Measurements from ENCODE around the gene CCDC158. TPM values are rescaled to one million over a fixed set of nuclear protein-coding genes. Genes with fewer than 3 reads are reported as not detected.
"Not testable (repeated sequence)": the region's sequence is repeated elsewhere in the genome, so short reads cannot be mapped to it uniquely, and the experiment has no call there.

The CCDC158 gene
- total RNA-seq, 1 donor from 2014 or later = 0.81 TPM

DNA sequence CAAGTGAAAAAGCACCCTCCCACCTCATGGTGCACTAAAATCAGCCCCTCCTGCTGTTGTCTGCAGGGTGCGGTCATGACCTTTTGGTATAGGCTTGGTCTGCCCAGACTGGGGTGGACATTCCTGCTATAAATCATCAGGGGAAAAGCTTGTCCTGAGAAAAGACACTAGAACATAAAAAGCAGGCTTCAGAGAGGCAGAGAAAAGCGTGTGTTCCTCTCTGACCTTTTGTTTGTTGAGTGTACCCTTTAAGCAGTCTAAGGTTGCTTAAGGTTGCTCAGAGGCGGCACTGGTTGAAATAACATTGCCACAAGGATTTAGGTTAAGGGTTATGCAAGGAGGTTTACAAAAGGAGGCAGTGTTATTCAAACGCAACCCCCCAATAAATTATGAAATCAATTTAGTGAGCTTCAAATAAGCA lies 43.5 kb downstream of the CCDC158 start:
- intact Hi-C loops (cut with DNase I) = no loop called here
- no peak for DNase-seq (ENCODE audit: low spot score)

DNA sequence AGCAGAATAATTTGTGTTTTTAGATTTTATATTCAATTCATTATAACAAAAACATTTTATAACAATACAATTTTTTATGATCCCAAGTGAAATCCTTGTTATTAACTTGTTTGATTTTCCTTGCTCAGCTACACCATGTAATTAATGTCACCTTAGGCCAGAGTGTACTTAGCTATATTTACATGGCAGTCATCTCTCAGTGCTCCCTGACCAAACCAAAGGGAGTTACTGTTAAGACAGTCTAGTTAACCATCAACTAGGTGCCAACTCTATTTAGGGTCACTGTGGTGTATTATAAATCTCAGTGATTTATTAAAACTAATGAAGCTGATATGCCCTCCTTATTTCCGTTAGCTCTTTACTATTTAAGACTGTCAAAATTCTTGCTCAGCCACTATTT lies 44.4 kb downstream of the CCDC158 start:
- DNase-seq (ENCODE audit: low spot score) = no peak
- intact Hi-C loops (cut with DNase I) = no loop called here

DNA sequence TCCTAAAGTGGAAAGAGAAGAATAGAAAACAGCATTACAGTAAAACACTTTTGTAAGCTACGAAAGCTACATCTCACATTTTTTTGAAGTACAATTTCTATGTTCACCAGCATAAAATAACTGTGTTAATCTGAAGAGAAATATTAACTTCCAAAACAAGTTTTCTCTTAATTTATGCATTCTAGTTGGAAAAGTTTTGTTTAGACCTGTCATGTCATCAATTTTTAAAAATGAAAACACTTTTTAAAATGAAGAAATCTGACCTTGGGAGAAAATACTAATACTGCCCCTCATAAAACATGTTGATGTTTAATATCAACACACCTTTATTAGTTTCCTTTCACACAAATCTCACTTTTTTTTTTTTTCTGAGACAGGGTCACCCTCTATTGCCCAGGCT lies 45.2 kb downstream of the CCDC158 start:
- intact Hi-C loops (cut with DNase I) = no loop called here
- DNase-seq (ENCODE audit: low spot score) = no peak

DNA sequence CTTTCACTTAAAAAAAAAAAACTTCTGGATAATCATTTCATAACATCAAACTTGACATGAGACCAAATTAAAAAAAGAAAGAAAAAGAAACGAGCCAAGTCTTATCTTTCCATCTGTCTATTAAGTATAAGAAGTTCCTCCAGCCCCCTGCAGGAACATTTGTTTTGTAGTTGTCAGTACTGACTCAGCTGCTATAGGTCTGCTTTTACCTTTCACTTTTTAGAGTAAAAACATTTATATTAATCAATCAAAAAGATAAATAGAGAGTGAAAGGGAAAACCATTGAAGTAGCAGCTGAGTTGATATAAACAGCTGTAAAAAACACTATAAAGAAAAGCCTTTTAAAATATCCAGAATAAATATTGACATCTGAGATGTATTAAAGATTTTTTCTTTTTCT lies 46.1 kb downstream of the CCDC158 start:
- no peak for DNase-seq (ENCODE audit: low spot score)
- intact Hi-C loops (cut with DNase I) = no loop called here

DNA sequence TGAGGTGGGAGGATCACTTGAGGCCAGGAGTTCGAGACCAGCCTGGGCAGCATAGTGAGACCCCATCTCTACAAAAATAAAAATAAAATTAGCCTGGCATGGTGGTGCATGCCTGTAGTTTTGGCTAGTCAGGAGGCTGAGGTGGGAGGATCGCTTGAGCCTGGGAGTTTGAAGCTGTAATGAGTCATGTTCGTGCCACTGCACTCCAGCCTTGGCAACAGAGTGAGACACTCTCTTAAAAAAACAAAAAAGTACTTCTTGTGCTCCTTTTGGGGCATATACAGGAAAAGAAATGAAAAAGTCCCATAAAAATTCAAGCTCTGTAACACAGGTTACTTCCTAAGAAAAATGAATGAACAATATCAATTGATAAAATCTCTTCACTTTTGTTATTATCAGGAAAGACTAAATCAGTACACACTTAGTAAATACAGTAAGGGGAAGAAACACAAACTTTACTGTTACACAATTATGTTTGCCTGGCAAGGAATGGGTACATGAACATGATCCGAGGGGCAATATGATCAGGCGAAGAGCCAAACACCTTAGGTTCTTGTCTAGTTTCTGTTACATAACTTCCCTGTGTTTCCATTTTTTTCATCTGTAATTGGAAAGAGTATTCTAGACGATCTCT lies 46.9 kb downstream of the CCDC158 start:
- intact Hi-C loops (cut with DNase I) = no loop called here
- DNase-seq (ENCODE audit: low spot score) = no peak

DNA sequence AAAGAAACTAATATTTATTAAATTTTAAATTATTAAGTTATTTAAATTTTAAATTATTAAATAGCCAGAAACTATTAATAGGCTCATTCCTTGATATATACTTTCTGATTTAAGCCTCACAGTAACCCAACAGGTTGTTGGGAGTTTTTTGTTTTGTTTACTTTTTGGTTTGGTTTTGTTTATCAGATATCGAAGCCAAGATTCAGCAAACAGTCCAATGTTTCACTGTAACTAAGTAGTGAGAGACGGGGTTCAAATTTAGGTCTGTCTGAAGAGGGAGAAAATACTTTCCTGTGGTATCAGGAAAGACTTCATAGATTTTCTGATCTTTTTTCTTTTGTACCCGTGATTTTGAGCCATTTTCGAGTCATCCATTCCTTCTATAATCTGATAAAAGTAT lies 54.2 kb downstream of the CCDC158 start:
- DNase-seq (ENCODE audit: low spot score) = no peak
- intact Hi-C loops (cut with DNase I) = no loop called here

DNA sequence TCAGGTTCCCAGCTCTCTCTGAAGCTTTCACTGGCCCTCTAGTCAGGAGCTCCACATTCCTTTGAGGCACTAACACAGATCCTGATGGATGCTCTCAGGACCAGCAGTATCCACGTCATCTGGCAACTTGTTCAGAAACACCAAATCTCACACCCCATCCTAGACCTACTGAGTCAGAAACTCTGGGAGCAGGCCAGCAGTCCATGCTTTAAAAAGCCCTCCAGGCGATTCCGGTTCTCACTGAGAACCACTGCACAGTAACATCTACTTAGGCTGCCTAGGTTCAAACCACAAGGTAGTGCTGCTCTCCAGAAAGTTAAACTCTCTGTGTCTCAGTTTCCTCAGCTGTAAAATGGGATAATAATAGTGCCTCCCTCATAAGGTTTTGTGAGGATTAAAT lies 55.3 kb downstream of the CCDC158 start:
- no peak for DNase-seq (ENCODE audit: low spot score)
- intact Hi-C loops (cut with DNase I) = no loop called here

DNA sequence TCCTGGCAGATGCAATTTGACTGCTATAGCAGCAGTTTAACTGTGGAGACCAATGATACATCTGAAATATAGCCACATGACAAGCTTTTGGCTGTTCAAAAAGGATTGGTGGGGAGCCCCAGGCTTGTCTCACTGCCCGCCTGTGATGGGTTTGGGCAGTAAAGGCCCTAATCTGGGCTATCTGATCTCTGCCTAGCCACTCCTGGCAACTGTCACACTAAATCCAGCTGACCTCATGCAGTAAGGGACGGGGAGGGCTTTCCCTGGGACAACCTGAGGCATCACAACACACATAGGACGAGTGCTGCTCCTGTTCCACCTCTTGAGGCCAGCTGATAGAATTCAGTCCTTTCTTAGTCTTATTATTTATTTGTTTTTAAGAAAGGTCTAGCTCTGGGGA lies 56.2 kb downstream of the CCDC158 start:
- intact Hi-C loops (cut with DNase I) = no loop called here
- DNase-seq (ENCODE audit: low spot score) = no peak

DNA sequence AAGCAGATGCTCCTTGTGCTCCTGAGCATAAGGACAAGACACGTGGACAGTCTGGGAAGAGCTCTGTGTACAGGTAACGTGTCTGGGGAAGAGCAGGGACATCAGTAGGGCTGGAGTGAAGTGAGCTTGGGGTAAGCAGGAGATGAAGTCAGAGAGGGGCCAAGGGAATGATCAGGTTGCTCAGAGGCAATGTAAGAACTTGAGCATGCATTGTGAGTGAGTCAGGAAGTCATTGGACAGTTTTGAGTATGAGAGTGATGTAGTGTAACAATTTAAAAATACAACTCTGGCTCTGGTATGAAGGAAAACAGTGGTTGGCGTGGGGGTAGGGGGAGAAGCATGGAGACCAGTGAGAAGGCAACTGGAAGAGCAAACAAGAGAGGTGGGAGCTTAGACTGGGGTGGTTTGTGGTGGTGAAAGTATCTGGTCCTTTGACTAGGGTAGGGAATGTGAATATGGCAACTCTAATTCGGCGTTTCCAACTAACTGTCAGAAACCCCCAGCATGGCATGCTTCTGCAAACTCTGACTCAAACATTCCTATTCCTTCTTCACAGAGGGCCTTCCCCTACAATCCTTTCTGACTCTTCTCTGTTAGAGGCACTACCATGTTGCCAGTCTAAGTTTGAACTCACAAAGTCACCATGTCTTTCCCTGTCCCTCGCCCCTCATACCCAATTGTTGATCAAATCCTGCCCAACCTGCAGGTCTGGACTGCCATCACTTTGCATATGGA lies 57.2 kb downstream of the CCDC158 start:
- intact Hi-C loops (cut with DNase I) = no loop called here
- DNase-seq (ENCODE audit: low spot score) = no peak

DNA sequence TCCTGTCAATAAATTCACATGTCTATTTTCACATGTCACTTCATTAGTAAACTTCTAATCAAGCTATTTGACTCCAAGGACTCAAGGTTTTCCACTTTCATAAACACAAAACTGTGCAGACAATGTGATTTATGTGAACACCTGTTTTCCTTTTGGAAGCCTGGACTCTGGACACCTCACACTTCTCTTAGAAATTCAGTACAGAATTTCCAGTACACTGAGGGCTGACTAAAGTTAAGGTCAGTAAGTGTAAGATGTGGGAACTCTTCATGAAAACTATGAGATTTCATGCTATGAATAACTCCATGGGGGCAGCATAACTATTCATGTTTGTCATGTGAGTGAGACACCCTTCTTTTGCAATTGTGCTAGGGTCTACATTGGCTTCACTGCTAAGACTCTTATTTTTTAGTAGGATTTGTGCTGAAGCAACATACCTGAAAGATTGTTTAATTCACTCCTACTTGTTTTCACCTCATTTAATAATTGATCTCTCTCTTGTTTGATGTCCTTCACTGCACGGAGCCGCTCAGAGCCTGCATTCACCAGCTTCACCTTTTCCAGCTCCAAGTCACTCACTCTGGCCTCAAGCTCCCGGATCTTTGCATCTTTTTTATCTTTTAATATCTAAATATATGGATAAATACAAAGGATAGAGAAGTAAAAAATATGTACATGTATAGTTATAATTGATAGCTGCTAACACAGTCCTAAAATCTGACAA lies 59.1 kb downstream of the CCDC158 start:
- intact Hi-C loops (cut with DNase I) = no loop called here

DNA sequence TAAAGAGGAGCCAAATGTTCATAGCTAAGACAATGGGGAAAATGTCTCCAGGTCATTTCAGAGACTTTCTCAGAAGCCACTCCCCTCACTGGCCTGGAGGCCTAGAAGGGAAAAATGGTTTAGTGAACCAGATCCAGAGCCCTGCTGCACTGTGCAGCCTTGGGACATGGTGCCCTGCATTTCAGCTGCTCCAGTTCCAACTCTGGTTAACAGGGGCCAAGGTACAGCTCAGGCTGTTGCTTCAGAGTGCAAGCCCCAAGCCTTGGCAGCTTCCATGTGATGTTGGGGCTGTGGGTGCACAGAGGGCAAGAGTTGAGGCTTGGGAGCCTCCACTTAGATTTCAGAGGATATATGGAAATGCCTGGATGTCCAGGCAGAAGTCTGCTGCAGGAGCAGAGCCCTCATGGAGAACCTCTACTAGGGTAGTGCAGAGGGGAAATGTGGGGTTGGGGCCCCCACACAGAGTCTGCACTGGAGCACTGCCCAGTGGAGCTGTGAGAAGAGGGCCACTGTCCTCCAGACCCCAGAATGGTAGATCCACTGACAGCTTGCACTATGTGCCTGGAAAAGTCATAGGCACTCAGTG lies 61.0 kb downstream of the CCDC158 start:
- intact Hi-C loops (cut with DNase I); DNase-seq (ENCODE audit: low spot score): not testable (repeated sequence)

More for the DNA sequence above, 59.1 kb downstream of the CCDC158 start:
- DNase-seq (ENCODE audit: low spot score) = no peak

DNA sequence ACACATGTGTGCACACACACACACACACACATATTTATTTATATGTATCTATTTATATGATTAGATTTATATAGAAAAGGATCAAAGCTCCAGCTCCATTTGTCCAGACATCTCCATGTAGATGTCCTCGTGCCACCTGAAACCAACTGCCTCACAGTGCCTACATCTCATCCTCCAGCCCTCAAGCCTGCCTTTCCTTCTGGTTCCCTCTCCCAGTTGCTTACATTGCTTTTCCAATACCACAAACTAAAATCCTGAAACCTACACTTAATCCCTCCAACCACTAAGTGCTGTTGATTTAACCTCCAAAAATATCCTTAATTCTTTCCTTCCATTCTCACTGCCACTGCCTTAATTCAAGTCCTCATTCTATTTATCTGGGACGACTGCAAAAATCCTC lies 63.0 kb downstream of the CCDC158 start:
- intact Hi-C loops (cut with DNase I) = no loop called here
- no peak for DNase-seq (ENCODE audit: low spot score)

DNA sequence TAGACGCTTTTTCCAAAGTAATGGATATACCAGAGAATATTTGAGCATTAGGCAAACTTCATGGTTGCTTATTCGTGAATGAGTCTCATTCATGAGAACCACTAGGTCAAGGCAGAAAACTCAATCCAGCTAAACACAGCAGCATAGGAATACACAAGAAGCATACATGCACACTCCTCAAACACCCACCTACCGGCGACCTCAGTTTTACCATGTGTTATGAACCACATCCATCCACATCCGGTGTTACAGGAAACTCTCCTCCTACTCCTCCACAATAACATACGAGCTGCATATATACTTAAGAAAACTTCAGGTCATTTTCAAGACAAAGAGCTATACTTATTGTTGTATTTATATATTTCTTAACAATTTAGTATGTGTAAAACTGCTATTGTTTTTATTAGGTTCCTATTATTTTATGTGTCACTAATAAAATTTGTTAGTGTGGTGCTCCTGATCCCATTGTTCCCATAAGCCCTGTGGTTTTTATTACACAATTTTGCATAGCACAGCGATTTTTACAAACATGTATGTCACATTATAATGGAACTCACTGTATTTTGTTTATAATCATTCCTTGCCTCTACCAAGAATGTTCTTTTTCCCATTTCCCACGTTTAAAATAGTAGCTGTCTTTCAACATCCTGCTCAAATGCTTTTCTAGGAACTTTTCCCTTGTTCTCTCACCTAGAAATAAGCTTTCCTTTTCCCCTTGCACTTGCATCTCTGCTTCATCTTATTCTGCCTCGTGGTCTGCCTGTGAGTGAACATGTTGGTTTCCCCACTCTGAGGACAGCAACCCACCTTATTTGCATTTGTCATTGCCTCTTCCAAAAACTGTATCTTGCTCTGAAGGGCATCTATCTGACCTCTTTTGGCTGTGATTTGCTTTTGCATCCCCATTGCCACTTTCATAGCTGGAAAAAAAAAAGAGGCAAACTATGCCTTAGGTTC lies 66.1 kb downstream of the CCDC158 start:
- no peak for DNase-seq (ENCODE audit: low spot score)
- intact Hi-C loops (cut with DNase I) = no loop called here

DNA sequence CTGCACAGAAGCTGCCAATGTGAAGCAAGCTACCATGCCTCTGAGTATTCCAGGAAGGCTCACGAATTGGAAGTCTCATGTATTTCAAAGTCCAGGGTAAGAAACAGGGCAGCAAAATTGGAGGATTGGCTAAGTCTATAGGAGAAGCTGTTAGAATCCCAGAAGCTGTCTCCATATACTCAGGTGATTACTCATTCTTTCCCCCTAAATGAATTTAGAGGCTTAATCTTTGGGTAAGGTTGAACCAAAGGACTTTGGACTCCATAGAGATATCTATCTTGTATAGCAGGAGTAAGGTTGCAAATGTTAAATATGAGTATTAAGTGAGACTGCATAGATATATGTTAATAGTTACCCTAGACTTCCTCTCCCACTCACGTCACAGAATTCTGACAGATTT lies 78.1 kb downstream of the CCDC158 start:
- intact Hi-C loops (cut with DNase I) = no loop called here
- DNase-seq (ENCODE audit: low spot score) = no peak

DNA sequence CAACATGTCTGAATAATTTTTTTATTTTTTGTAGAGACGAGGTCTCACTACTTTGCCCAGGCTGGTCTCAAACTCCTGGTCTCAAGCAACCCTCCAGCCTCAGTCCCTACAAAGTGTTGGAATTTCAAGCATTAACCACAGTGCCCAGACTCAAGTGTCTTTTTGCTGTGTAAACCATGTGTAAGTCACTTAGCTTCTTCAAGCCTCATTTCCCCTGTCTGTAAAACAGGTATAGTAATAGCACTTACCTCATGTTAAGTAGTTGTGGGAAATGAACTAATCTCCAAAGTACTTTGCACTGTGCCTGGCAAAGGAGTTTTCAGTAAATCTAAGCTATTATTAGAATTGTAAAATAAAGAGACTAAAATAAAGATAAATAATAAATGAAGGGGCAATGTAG lies 78.8 kb downstream of the CCDC158 start:
- intact Hi-C loops (cut with DNase I) = no loop called here
- DNase-seq (ENCODE audit: low spot score) = no peak

DNA sequence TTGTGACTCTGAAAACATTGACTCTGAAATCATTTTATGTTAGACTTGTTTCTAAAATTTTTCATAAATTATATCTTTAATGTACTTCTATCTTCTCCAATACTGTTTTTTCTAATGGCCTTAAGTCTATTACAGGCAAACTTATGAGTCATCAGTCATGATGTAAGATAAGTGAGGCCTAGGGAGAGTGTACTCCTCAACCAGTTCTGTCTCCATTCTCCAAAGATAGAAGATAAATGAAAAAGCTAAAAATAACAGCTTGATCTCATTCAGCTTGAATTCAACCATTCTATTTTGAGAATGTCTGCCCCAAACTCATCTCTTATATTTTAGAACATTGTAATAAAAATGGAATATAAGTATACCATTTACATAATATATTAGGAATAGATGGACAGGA lies 79.9 kb downstream of the CCDC158 start:
- DNase-seq (ENCODE audit: low spot score) = no peak
- intact Hi-C loops (cut with DNase I) = loop anchor here (2.0 kb wide), 1 partner anchor 32 kb away; no protein-coding TSS in a partner anchor

DNA sequence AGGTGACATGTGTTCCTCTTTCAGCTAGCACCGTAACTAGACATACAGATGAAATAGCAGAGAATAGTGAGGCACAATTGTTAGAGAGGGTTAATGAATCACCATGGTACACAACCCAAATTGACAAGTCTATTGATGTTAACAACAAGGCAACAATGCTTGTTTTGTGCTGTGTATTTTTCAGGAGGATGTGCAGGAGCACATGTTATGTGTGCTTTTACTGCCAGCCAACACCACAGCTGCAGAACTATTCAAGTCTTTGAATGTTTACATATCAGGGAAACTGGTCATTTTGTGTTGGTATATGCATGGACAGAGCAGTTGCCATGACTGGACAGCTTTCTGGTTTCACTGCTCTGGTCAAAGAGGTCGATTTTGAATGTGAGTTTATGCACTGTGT lies 81.6 kb downstream of the CCDC158 start:
- DNase-seq (ENCODE audit: low spot score) = no peak
- intact Hi-C loops (cut with DNase I) = no loop called here

DNA sequence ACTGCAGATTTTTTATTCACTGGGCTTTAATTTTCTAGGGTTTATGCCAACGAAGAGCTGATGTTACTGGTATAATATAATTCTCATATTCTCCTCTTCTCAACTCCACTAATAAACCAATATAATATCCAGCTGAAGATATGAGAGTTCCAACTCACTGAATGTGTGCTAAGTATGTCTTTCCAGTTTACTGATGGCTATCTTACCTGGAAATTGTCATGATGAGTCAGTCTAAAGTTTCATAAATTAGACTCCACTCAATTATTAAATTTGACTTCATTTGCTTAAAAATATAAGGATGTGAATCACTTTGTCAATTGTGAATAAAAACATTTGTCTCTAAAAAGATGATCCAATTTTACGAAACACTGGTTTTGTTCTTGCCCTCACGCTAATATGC lies 86.1 kb downstream of the CCDC158 start:
- intact Hi-C loops (cut with DNase I) = no loop called here
- DNase-seq (ENCODE audit: low spot score) = no peak

DNA sequence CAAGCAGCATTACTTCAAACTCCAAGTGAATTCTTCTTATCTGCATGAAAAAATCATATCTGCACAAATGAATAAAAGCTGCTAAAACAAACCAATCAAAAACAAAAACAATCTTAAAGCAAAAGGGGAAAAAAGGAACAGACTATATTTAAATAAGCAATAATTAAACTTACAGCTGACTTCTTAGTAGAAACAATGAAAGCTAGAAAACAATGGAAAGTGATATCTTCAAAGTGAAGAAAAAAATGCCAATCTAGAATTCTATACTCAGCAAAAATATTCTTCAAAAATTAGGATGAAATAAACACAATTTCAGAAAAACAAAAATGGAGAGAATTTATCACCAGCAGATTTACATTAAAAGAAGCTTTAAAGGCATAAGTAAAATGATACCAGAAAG lies 94.4 kb downstream of the CCDC158 start:
- intact Hi-C loops (cut with DNase I) = no loop called here
- no peak for DNase-seq (ENCODE audit: low spot score)
